Activated effector memory CD4-positive, alpha-beta T cell treated with Interleukin-2 at 50 U/mL for 16 hours (primary cell): ENCODE data around the gene HID1.
"Not testable (repeated sequence)": the region's sequence is repeated elsewhere in the genome, so short reads cannot be mapped to it uniquely, and the experiment has no call there.

ENCODE experiments used
- DNase-seq: peaks from one replicate; pipeline ENCODE4 v3.0.0-alpha.2; 2020

Gene HID1, protein sequence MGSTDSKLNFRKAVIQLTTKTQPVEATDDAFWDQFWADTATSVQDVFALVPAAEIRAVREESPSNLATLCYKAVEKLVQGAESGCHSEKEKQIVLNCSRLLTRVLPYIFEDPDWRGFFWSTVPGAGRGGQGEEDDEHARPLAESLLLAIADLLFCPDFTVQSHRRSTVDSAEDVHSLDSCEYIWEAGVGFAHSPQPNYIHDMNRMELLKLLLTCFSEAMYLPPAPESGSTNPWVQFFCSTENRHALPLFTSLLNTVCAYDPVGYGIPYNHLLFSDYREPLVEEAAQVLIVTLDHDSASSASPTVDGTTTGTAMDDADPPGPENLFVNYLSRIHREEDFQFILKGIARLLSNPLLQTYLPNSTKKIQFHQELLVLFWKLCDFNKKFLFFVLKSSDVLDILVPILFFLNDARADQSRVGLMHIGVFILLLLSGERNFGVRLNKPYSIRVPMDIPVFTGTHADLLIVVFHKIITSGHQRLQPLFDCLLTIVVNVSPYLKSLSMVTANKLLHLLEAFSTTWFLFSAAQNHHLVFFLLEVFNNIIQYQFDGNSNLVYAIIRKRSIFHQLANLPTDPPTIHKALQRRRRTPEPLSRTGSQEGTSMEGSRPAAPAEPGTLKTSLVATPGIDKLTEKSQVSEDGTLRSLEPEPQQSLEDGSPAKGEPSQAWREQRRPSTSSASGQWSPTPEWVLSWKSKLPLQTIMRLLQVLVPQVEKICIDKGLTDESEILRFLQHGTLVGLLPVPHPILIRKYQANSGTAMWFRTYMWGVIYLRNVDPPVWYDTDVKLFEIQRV

DNA sequence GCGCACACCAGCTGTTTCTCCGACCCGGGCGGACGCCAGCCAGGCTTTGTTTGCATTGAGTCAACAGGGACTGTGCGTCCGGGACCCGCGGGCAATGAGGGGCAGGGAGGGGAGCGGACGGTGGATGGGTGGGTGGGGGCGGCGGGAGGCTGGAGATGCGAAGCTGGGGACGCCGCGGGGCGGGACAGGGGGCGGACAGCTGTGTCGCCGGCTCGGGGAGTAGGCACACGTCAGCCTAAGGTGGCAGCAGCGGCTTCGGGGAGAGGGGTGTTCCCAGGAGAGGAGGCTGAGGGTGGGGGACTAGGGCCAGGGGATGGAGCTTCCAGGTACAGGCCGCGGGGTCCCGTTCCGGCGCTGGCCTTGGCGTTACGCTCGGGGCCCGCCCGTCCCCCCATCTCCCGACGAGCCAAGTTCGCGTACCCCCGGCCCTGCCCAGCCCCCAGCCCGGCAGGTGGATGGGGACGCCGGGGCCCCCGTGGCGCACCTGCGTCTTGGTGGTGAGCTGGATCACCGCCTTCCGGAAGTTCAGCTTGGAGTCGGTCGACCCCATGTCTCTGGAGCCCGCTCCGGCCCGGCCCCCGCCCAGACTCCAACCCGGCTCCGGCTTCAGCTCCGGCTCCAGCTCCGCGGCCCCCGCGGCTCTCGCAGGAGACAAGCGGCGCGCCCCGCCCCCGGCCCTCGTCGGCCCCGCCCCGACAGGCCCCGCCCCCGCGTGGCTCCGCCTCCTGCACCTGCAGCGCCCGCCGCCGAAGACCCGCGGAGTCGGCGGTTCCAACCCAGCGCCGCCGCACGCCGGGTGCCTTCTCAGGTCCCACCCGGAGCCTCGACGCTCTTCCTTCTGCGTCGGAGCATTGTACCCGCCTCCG, at the start of gene HID1:
Gene HID1 (minus strand): TSS at position 653 of the 866 bp plus-strand sequence. CDS start 103 bp downstream, at position 550.
- peak; percentile 71 for DNase-seq

- no peak for DNase-seq
Observed at GRCh38 chr17:75020331-75021110, 48.0 kb upstream of the HID1 start.

- DNase-seq = no peak
Observed at GRCh38 chr17:75019710-75020109, 47.2 kb upstream of the HID1 start.

GRCh38 chr17:75019146-75019545, 46.6 kb upstream of the HID1 start:
- no peak for DNase-seq

GRCh38 chr17:75013092-75013559, 40.6 kb upstream of the HID1 start:
- no peak for DNase-seq

DNA sequence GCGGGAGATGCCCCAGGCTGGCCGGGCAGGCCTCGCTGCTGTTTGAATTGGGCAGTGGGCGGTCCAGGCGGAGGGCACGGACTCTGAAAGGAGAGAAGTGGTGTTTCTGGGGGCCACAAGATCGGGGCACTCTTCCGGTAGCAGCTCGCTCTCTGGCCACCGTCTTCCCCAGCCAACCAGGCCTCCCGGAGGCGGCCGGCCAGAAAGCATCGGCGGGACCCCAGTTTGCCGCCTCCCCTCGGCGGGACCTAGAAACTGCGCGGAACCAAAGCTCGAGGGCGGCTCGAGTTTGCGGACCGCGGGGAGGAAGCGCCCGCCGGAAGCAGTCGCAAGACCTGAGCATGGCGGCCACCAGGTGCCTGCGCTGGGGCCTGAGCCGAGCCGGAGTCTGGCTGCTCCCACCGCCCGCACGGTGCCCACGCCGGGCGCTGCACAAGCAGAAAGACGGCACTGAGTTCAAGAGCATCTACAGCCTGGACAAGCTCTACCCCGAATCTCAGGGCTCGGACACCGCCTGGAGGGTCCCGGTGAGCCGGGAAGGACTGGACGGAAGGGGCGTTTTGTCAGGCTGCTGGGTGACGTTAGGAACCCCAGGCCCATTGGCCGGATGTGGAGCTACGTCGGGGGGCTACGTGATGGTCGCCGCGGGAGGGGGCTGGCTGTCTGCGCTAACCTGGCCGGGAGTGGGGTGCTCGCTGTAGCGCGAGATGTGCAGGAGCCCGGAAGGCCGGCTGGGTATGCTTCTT, 40.0 kb upstream of the HID1 start, which contains the start of gene MRPL58:
Gene MRPL58 (plus strand): TSS at position 325 of the 746 bp plus-strand sequence. CDS start 17 bp downstream, at position 342.
- DNase-seq = peak; percentile 72

DNA sequence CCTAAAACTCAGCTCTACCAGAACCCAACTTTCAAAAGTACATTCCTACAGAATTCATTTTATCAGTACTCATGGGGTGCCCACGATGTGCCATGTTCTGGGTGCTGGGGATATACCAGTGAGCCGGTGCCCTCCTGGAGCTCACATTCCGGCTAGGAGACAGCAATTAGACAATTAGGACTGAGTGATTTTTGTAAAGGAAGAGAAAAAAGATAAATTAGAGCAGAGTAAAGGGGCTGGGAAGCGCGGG, 39.5 kb upstream of the HID1 start:
- DNase-seq = no peak

DNA sequence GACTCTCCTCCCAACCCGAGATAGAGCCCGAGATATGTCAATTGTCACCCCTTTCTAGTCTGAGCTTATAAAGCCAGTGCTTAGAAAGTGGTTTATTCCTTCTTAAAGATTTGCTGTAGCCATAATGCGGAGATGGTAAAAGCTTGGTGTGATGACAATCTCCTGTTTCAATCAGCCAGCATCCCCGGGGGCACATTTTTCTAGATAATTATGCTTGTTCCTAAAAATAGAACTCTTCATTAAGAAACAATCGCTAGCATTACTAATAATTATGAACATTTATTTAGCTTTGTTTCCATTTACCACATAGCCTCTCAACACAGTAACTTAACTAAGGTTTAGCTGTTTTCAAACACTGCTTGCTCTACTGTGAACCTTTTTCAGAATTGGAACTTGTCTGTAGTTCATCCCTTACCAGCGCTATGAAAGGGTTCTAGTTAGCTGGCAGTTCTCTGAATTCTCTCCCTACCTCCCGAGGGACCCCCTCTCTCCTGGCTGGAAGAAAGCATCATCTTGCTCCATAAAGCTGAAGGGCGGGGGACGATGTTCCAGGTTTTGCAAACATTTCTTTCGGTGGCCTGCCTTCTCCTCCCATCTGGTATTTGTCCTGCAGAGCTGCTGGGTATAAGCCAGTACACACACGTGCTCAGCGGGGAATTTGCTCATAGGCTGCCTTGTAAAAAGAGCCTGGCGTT, 39.0 kb upstream of the HID1 start:
- DNase-seq = no peak

DNA sequence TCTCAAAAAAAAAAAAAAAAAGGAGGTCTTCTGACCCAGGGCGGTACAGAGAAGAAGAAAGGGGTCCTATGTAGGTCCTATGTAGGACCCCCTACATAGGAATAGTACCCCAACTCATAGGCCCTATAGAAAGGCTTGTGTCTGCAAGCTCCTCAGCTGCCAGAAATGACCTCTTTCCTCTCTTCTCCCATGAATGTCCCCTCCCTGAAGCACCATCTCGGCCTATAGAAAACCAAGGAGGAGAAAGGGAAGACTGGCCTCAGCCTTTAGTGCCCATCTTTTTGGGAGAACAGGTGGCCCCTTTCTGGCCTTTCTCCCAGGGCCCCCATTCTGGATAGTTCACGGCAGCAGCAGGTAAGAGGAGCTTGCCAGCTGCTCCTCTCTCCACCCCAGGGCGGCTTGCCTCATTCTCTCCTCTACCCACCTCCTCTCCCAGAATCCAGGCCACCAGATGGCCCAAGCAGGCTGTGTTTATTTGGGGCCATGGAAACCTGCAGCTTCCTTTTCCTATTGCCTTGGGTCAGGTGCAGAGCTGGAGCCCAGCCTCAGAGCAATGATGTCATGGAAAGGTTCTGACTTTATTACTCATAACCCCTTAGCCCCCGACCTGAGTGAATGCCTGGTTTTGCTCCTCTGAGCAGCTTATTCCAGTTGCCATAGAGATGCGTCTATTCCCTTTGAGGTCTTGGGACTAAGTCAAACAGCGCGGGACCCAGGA, 38.3 kb upstream of the HID1 start:
- DNase-seq = no peak

DNA sequence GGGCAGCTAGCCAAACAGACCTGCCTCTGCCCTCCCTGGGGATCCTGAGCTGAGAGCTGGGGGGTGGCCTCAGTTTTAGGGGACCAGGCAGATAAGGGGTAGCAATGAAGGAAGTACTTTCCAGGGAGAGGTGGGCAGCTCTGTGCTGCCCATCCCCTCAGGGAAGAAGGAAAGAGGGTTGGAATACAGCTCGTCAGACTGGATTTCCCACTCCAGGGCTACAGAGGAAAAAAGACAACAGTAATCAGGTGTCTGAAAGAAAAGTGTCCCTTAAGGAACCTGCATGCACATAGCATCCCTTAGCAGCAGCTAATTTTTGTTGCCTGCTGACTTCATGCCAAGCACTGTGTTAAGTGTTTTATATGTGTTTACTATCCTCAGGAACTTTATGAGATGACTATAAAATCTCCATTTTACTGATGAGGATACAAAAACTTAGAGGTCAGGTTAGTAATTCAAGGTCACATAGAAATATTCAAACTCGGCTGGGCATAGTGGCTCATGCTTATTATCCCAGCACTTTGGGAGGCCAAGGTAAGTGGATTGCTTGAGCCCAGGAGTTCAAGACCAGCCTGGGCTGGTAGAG, 36.7 kb upstream of the HID1 start:
- no peak for DNase-seq

DNA sequence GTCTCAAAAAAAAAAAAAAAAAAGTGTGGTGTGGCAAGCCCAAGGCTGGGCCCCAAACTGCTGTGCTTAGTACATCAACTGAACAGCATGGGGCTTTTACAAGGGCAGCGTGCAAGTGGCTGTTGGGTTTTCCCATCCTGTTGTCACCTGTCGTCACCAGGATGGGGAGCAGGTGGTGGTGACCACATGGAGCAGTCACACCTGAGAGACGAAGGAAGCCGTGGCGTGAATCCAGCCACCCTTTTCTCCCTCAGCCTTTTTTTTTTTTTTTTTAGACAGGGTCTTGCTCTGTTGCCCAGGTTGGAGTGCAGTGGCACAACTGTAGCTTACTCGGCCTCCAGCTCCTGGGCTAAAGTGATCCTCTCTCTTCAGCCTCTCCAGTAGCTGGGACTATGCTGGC, 35.8 kb upstream of the HID1 start:
- no peak for DNase-seq

- DNase-seq = no peak
Observed at GRCh38 chr17:75006653-75007052, 34.1 kb upstream of the HID1 start.

DNA sequence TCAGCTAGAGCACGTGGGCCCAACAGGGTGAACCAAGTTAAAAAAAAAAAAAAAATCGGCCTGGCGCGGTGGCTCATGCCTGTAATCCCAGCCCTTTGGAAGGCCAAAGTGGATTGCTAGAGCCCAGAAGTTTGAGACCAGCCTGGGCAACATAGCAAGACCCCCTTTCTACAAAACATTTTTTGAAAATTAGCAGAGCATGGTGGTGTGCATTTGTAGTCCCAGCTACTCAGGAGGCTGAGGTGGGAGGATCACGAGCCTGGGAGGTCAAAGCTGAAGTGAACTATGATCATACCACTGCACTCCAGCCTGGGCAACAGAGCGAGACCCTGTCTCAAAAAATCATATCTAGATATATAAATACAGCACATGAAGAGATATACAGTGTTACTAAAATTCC, 33.5 kb upstream of the HID1 start:
- DNase-seq = not testable (repeated sequence)

DNA sequence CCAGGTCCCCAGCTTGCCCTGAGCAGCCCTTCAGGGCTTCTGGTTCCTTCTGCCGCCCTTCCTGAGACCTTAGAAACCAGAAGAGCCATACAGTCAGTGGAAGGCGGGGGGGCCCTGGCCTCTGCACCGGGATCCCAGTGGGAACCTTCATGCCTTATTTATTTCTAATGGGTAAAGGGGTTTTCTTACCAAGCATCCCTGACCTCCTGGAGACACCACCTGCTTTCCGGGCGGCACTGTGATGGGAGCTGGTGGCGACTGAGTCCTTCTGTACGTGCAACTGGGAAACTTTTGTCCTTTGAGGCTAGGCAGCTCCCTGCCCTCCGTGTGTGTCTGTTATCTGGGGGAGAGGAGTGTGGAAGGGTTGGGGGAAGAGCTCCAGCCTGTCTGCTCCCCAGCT, 32.7 kb upstream of the HID1 start:
- no peak for DNase-seq

GRCh38 chr17:75004371-75004770, 31.8 kb upstream of the HID1 start:
- no peak for DNase-seq

DNA sequence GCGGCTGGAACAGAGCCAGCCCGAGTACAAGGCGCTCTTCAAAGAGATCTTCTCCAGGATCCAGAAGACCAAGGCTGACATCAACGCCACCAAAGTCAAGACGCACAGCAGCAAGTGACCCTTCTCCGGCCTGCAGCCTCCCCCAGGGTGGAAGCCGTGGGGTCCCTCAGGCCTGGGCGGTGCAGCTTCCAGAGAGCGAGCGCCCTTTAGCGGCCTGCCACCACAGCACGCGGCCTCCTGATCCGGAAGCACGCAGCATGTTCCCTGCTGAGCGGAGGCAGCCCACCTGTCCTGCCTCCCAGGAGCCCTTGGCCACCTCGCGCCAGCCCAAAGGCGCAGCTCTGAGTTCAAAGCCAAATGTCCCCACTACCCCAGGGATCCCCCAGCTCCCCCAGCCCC, 31.4 kb upstream of the HID1 start:
- no peak for DNase-seq

DNA sequence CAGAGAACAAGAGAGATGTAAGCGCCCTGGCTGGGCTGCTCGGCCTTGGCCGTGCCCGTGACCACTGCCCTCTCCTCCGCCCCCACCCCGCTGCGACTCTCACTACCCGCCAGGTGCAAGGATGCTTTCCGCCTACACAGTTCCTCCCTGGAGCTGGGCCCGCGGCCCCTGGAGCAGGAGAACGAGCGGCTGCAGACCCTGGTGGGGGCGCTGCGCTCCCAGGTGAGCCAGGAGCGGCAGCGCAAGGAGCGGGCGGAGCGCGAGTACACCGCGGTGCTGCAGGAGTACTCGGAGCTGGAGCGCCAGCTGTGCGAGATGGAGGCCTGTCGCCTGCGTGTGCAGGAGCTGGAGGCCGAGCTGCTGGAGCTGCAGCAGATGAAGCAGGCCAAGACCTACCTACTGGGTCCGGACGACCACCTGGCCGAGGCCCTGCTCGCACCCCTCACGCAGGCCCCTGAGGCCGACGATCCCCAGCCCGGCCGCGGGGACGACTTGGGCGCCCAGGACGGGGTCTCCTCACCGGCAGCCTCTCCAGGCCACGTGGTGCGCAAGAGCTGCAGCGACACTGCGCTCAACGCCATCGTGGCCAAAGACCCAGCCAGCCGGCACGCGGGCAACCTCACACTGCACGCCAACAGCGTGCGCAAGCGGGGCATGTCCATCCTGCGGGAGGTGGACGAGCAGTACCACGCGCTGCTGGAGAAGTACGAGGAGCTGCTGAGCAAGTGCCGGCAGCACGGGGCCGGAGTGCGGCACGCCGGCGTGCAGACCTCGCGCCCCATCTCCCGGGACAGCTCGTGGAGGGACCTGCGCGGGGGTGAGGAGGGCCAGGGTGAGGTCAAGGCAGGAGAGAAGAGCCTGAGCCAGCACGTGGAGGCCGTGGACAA, 30.8 kb upstream of the HID1 start:
- DNase-seq = no peak

DNA sequence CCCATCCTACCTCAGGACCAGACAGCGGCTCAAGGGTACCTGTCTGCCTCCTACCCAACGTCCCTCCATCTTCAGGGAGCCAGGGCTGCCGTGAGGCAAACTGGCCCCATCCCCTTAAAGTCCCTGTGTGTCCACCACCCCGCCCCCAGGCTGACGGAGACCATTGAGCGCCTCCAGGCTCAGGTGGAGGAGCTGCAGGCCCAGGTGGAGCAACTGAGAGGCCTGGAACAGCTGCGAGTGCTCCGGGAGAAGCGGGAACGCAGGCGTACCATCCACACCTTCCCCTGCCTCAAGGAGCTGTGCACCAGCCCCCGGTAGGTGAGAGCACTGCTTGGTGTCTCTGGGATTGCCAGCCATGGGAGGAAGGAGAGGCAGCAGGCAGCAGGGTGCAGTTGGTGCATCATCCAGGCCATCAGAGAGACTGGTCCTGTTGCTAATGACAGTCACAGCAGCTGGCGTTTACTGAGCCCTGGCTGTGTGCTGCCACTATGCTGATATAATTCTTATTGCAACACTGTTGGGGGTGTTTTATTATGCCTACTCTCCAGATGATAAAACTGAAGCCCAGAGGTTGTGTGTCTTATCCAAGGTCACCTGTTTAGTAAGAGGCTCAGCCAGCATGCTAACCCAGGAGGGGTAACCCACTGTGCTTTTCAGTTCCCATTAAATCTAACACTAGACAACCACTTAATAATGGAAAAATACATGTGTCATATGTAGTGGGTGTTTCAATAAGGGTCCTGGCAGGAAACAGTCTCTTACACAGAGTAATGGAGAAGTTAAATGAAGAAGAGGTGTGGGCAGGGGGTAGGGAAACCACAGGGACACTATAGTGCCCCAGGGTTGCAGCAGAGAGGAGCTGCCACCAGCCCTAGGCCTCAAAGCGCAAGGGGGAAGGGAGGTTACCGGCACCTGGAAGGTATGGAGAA, 29.6 kb upstream of the HID1 start:
- DNase-seq = no peak
